Omental fat pad (tissue), 4 donors: ENCODE measurements around the gene TPGS2. TPM values are rescaled to one million over a fixed set of nuclear protein-coding genes. Genes with fewer than 3 reads are reported as not detected.

Source experiments
- ATAC-seq: fragments of 150-250 bp; one replicate; pipeline ENCODE4 v1.9.1; 2016; ENCODE audit warnings: mild to moderate bottlenecking, moderate library complexity; ENCODE audit not compliant: low FRiP score
- DNase-seq: peaks from one replicate; pipeline ENCODE4 v3.0.0-alpha.2; 2019; ENCODE audit warnings: low spot score
- CTCF ChIP-seq, 3 donors: fragments of 450-650 bp; IDR thresholded peaks; one replicate each; pipeline ENCODE4 v1.5.1; 2016 to 2017; ENCODE audit warnings: antibody characterized with exemption in 3 of 3, mild to moderate bottlenecking in 3 of 3, moderate library complexity in 2 of 3
- total RNA-seq, 4 donors: library from RNA; depleted of rRNA; stranded (reverse); fragments of >200 nt; gene quantifications; one replicate each; pipeline ENCODE4 v1.1.0, GENCODE V29; 2016

Gene TPGS2
- total RNA-seq, 4 donors from 2014 or later: 66.6 to 134 (median 101) TPM

GRCh38 chr18:36758623-36759022, 70.2 kb downstream of the TPGS2 start:
- TF ChIP-seq CTCF (IDR thresholded peaks at IDR 0.05): no peak
- ATAC-seq (no peak), DNase-seq (no peak)

GRCh38 chr18:36757991-36758390, 70.8 kb downstream of the TPGS2 start:
- DNase-seq (no peak), ATAC-seq (no peak)
- TF ChIP-seq CTCF (IDR thresholded peaks at IDR 0.05): no peak

- no peak for TF ChIP-seq CTCF (IDR thresholded peaks at IDR 0.05)
- ATAC-seq: no peak
- no peak for DNase-seq
These were observed 71.7 kb downstream of the TPGS2 start for GRCh38 chr18:36757081-36757480.

- ATAC-seq (no peak), DNase-seq (no peak)
- TF ChIP-seq CTCF (IDR thresholded peaks at IDR 0.05): no peak
These were observed 72.6 kb downstream of the TPGS2 start for GRCh38 chr18:36756242-36756641.

GRCh38 chr18:36752929-36753865, 75.6 kb downstream of the TPGS2 start:
- DNase-seq (no peak), ATAC-seq (no peak)
- no peak for TF ChIP-seq CTCF (IDR thresholded peaks at IDR 0.05)

- ATAC-seq (no peak), DNase-seq (no peak)
- TF ChIP-seq CTCF (IDR thresholded peaks at IDR 0.05): no peak
These were observed 83.4 kb downstream of the TPGS2 start for GRCh38 chr18:36745219-36745975.
